Activated naive CD4-positive, alpha-beta T cell (primary cell): ENCODE data around the gene EHF.
"Not testable (repeated sequence)": the region's sequence is repeated elsewhere in the genome, so short reads cannot be mapped to it uniquely, and the experiment has no call there.

ENCODE experiments used
- DNase-seq, 4 experiments: peaks; one replicate each; lab custom pipeline; 2025; lab: John Stamatoyannopoulos, UW

EHF gene

GRCh38 chr11:34668583-34669053 lies 47.7 kb downstream of the EHF start:
- no peak for DNase-seq

GRCh38 chr11:34669458-34669857 lies 48.6 kb downstream of the EHF start:
- no peak for DNase-seq

GRCh38 chr11:34671117-34671516 lies 50.2 kb downstream of the EHF start:
- DNase-seq: no peak

GRCh38 chr11:34671946-34672345 lies 51.1 kb downstream of the EHF start:
- no peak for DNase-seq

GRCh38 chr11:34674038-34674437 lies 53.1 kb downstream of the EHF start:
- DNase-seq: no peak

GRCh38 chr11:34676227-34676626 lies 55.3 kb downstream of the EHF start:
- DNase-seq: no peak

- DNase-seq: no peak
Measured at GRCh38 chr11:34679681-34680080, 58.8 kb downstream of the EHF start.

GRCh38 chr11:34680206-34680605 lies 59.3 kb downstream of the EHF start:
- no peak for DNase-seq

- no peak for DNase-seq
Measured at GRCh38 chr11:34680918-34681586, 60.2 kb downstream of the EHF start.

- no peak for DNase-seq
Measured at GRCh38 chr11:34682825-34683224, 61.9 kb downstream of the EHF start.

GRCh38 chr11:34683396-34683795 lies 62.5 kb downstream of the EHF start:
- no peak for DNase-seq

GRCh38 chr11:34685864-34686263 lies 65.0 kb downstream of the EHF start:
- no peak for DNase-seq

GRCh38 chr11:34692299-34692698 lies 71.4 kb downstream of the EHF start:
- not testable (repeated sequence) for DNase-seq

- DNase-seq: no peak
Measured at GRCh38 chr11:34696862-34697261, 76.0 kb downstream of the EHF start.

- DNase-seq: no peak
Measured at GRCh38 chr11:34706709-34707461, 86.0 kb downstream of the EHF start.

GRCh38 chr11:34707462-34707840 lies 86.6 kb downstream of the EHF start:
- DNase-seq: no peak
